SK-N-DZ (cell line): Measurements from ENCODE around the gene RENBP.

ENCODE experiments used
- DNase-seq: peaks from one replicate; pipeline ENCODE4 v3.0.0-alpha.2; 2015; ENCODE audit warnings: low spot score

The RENBP gene

DNA sequence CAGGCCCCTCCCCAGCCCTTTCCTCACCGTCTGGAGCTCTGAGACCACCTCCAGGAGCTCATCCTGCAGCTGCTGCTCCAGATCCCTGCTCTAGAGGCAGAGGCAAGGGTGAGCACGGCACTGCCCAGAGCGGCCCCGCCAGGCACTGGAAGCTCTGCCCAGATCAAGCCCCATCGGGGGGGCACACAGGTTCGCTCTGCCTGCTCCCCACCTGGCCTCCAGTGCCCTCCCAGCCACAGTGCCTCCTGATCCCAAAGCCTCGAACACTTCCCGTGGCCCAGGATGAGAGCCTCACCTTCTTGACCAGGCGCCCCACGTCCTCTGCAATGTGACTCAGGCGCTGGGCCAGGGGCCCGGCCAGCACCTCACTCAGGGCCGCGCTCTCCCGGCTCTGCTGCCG is 23.4 kb downstream of the RENBP start:
- DNase-seq = no peak

DNA sequence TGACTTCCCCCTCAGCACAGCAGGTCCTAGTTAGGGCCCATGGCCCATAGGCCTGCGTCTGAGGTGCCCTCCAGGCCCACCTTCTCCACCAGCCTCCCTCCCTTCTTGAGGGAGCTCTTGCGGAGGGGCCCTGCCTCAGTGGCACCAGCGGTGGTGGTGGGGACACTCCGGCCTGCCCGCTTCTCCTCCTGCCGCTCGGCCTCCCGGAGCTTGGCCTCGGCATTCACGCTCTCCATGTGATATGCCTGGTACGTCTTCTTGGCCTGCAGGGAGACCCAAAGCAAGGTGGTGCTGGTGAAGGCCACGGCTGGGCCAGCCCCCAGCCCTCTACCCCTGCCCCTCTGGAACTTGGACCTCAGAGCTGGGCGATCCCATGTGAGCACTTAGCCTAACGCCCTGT is 23.9 kb downstream of the RENBP start:
- DNase-seq = no peak

DNA sequence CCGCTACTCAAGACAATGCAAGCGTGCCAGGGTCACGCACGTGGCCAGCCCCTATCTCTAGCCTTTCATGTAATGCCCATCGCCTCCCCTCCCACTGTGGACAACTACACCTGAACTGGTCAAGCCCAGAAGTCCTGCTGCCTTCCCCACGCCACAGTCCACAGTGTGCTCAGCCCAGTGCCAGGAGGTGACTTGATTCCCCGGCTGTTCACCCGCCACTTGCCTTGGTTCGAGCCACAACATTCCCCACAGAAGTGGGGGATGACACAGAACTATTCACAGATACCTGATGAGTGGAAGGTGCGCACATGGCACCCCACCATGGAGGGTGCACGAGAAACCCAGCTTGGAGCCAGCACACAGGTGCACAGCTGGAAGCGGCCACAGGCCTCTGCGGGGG is 25.2 kb downstream of the RENBP start:
- no peak for DNase-seq

DNA sequence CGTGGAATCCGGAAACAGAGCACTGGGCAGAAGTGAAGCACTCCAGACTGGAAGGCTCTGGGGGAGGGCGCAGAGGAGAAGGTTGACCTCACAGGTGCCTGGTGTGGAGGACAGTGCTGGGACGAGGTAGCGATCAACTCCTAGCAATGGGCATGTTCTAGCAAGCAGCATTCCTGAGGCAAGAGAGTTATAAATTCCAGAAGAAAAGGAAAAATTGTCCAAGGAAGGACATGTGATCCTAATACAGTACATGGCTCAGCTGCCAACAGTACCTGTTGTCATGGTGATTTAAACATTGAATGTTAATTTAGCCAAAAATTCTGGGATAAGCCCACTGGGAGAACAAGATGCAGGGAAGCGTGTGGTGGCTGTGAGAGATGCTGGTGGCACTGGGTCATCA is 26.6 kb downstream of the RENBP start:
- DNase-seq = no peak

DNA sequence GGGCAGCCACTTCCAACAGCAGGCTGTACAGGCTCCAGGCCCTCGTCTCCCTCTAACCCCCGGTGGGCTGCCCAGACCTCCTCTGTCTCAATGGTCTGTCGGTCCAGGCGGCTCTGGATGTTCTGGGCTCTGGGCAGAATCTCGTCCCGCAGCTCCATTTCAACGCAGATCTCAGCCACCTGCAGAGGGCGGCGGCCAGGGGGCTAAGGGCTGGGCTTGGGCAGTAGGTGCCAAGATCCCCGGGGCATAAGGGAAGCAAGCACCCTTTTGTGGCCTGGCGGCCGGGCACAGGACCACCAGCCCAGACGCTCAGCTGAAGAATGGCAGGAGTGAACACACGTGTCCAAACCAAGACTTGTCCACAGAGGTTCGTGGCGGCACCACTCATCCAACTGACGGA is 30.7 kb downstream of the RENBP start:
- no peak for DNase-seq

DNA sequence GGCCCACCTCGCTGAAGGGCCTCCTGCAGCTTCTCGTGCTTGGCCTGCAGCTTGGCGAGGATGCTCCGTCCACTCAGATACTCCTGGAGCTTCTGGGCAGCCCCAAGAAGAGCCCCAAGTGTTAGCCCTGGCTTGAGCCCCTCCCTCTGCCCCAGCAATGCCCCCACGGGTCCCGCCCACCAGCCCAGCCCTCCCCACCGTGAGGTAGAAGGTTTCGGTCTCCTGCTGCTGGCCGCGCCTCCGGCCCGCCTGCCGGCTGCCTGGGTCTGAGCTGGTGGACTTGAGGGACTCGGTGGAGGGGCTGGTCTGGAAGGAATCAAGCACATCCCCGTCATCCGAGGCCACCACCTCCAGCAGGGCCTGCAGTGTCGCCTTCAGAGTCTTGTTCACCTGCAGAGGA is 31.2 kb downstream of the RENBP start:
- DNase-seq = no peak

DNA sequence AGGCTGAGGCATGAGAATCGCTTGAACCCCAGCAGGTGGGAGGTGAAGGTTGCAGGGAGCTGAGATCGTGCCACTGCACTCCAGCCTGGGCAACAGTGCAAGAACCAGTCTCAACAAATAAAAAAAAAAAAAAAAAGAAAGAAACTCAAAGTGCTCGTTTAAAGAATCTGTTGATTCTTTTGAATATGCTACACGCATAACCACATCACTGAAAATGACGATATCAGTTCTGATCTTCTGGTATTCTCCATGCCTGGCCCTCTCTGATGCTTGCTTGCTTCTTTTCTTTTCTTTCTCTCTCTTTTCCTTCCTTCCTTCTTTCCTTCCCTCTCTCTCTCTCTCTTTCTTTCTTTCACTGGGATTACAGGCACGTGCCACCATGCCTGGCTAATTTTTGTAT is 32.6 kb downstream of the RENBP start:
- DNase-seq = no peak

DNA sequence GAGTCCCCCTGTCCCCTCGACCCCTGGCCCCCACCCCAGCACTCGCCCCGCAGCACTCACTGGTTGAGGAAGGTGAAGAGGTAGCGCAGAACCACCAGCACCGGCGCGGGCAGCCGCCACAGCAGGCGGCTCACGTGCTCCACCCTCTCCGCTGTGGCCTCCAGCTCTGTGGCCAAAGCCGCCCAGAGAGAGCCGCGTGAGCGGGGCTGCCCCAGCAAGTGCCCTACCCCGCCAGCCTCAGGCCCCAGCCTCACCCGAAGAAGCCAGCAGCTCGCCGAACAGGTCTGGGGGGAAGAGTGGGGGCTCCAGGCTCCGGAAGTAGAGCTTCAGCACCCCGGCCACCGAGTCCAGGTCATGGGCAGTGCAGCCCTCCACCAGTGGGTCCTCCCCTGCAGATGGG is 34.0 kb downstream of the RENBP start:
- no peak for DNase-seq

DNA sequence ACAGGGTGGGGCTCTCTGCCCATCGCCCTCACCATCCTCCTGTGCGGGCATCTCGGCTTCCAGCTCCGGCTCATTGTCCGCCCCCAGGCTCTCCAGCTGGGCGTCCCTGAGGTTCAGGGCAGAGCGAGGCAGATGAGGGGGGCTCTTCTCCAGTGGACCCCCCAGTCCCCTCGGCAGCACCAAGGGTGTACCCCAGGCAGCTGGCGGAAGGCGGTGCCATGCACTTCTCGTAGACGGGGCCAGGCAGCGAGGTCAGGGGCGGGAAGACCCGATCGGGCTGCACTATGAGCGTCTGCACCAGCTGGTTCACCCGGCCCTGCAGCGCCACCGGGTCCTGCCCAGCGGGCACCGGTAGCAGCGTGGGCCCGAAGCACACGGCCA is 34.5 kb downstream of the RENBP start:
- DNase-seq = no peak

DNA sequence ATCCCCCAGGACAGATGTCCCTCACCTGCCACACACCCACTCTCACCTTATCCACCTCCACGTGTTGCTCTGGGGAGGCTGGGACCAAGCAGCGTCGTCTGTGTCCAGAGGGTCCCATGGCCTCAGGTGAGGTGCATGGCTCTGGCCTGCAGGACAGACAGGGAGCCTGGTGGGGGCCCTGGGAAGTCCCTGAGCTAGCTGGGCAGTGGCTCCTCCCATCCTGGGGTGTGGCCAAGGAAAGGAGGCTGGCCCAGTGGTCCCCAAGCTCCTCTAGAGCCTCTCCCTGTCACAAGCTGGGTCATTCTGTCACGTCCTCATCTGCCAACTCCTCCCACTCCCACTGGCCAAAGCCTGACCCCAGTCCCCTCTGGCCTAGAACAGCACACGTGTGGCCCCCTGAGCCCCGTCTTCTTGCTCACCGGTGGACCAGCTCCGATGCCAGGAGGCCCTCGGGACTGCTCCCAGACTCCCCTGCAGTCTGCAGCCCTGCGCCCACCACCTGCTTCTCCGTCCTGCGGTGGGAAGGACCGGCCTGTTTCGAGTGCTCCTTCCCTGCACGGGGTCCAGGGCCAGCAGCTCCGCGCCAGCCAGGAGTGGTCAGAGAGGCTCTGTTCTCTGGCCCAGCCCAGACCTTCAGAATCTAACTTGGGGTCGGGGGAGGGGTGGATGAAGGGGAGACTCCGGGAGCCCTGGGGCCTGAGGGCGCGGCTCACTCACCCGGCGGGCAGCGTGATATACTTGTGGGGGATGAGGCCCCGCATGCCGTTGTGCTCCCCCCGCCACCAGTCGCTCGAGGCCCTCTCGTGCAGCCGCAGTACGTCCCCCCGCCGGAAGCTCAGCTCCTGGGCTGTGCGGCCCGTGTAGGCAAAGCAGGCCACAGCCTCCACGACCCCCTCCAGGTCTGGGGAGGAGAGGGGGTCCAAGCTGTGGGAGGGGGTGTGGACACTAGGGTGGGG is 35.1 kb downstream of the RENBP start:
- peak; percentile 76 for DNase-seq

DNA sequence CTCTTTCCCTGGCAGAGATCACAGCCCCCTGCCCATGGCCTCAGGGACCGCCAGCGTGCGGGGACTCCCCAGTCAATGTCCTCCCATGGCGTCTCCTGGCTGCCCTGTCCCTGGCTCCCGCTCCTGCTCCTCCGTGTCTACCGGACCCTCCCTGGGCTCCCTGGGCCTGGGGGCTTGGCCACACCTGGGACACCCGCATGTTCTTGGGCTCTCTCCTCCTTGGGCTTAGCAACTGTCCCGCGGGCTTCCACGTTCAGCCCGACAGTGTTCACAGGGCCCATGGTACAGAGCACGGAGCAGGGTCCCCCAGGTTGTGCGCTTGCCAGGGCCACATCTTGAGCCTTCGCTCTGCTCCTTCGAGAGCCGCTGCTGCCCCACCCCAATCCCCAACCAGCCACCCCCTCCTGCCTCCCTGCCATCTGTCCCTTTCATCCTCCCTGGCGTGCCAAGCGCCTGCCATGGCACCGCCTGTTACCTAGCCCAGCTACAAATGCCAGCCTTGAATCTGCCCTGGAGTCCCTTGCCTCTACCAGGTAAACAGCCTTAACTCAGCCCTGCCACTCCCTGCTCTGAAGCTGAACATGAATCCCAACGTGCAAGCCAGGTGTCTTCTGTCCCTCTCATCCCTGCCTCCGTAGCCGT is 36.1 kb downstream of the RENBP start:
- DNase-seq = no peak

DNA sequence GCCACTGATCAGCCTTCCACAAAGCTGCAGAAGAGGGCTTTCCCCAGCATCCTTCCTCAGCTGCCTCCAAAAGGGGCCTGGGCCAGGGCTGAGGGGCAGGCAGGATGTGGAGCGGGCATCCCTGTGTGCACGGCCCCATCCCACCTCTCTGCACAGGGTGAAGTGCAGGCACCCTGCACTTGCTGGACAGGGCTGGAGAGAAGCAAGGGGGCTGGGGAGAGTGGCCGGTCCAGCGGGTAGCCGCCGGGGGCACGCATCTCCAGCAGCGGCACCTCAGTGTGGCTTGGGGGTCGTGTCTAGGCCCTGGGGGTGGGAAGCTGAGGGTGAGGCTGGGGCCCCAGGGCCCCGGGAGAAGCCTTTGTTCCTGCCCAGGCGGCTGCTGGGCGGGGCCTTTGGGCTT is 37.0 kb downstream of the RENBP start:
- no peak for DNase-seq

DNA sequence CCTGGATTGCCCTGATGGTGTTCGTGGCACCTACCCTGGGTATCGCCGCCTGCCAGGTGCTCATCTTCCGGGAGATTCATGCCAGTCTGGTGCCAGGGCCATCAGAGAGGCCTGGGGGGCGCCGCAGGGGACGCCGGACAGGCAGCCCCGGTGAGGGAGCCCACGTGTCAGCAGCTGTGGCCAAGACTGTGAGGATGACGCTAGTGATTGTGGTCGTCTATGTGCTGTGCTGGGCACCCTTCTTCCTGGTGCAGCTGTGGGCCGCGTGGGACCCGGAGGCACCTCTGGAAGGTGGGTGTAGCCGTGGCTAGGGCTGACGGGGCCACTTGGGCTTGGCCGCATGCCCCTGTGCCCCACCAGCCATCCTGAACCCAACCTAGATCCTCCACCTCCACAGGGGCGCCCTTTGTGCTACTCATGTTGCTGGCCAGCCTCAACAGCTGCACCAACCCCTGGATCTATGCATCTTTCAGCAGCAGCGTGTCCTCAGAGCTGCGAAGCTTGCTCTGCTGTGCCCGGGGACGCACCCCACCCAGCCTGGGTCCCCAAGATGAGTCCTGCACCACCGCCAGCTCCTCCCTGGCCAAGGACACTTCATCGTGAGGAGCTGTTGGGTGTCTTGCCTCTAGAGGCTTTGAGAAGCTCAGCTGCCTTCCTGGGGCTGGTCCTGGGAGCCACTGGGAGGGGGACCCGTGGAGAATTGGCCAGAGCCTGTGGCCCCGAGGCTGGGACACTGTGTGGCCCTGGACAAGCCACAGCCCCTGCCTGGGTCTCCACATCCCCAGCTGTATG is 38.1 kb downstream of the RENBP start:
- no peak for DNase-seq

DNA sequence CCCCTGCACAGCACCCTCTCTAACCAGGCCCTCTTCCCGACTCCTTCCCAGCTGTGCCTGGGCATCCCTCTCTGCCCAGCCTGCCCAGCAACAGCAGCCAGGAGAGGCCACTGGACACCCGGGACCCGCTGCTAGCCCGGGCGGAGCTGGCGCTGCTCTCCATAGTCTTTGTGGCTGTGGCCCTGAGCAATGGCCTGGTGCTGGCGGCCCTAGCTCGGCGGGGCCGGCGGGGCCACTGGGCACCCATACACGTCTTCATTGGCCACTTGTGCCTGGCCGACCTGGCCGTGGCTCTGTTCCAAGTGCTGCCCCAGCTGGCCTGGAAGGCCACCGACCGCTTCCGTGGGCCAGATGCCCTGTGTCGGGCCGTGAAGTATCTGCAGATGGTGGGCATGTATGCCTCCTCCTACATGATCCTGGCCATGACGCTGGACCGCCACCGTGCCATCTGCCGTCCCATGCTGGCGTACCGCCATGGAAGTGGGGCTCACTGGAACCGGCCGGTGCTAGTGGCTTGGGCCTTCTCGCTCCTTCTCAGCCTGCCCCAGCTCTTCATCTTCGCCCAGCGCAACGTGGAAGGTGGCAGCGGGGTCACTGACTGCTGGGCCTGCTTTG is 38.9 kb downstream of the RENBP start:
- DNase-seq = no peak

DNA sequence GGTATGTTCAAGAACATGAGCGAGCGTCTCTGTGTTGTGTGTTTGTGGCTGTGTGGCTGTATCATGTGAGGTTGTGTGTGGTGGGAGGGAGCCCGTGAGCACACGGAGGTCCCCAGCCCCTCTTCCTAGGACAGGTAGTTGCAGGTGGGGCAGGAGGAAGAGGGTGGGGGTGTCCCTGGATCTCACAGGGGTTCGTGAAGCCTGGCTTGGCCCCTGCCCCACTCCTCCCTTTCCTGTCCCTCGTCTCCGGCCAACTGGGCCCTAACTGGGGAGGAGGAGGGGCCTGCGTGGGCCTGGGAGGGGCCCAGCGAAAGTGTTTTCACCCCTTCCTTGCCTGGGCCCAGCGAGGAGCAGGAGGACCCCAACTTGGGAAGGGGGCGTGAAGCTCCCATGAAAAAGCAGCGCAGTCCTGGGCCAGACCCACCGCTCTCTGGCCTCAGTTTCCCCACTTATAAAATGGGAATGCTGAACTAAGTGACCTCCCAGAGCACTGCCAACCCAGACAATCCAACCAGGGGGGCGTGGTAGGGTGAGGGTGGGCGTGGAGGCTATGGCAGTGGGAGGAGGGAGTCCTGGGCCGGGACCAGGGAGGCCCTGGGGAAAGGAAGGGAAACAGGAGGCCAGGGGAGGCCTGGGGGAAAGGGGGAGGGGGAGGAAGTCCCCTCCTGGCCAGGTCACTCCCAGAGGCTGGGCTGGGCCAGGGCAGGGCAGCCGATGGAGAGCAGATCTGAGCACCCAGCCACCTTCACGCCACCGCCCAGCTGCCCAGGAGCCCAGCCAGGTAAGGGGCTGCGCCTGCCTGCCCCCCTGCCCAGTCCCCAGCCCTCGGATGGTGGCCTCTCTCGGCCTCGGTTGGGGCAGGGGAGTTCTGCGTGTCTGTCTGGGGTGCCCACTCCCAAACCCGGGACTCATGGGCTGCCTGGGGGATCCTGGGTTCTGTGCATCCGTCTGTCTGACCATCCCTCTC is 40.2 kb downstream of the RENBP start, which contains the start of gene AVPR2:
Gene AVPR2, plus strand, starts transcription at position 683 of the 967 bp plus-strand sequence. CDS start 473 bp downstream, outside the sequence.
- DNase-seq = peak; percentile 10

DNA sequence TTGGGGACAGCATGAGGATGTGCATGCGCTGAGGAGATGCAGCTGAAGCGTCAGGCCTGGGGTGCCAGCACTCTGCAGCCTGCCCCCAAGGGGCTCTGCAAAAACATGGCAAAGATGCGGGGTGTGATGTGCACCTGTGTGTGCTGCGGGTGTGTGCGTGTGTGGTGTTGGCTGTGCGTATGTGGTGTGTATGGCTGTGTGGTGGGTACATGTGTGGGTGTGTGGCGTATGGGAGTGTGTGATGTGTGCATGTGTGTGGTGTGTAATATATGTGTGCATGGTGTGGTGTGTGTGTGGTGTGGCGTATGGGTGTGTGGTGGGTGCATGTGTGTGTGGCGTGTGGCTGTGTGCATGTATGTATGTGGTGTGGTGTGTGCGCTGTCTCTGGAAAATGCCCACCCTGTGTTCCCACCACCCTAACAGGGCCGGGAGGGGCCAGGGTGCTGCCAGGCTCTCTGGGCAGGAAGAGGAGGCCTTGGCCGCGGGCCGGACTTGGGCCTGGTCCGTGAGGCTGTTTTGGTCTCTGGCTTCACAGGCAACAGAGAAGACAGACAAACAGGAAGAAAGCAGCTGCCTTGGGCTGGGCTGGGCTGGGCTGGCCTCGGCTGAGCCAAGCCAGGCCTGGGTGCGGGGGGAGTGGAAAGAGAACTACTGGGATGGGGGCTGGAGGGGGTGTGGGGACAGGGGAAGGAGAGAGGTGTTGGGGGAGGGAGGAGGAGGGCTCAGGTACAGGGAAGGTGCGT is 41.0 kb downstream of the RENBP start:
- DNase-seq = no peak

DNA sequence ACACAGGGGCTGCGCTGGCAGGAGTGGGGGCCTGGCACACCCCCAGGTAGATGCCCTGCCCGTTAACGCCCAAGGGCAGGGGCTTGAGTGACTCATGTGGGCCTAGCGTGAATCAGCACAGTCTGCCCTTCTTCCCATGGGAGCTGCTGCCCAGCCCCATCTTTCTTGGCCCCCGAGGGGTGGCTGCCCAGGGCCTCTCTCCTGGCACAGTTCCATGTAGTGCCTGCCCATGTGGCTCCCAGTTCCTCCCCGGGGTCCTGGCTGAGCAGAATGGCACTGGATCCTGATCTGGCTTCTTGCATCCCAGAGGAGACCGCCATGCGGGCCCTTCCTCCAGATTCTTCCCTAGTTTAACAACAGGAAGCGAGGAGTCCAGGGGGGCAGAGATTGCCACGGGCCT is 42.1 kb downstream of the RENBP start:
- no peak for DNase-seq

DNA sequence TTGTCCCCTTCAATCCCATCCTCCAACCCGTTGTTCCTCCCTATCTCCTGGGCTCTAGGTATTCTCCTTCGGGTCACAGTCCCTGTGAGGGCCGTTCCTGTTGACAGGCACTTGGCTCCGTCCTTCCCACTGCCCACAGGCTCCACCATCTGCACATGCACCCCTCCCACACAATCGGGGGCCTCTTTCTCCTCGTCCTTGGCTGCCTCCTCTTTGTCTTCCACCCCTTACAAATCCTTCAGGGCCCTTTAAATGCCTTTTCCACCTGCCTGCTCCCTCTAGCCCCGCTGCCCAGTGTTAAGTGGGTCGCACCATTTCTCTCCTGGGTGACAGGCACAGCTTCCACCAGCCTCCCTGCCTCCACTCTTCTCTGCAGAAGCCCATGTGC is 42.7 kb downstream of the RENBP start:
- DNase-seq = no peak

DNA sequence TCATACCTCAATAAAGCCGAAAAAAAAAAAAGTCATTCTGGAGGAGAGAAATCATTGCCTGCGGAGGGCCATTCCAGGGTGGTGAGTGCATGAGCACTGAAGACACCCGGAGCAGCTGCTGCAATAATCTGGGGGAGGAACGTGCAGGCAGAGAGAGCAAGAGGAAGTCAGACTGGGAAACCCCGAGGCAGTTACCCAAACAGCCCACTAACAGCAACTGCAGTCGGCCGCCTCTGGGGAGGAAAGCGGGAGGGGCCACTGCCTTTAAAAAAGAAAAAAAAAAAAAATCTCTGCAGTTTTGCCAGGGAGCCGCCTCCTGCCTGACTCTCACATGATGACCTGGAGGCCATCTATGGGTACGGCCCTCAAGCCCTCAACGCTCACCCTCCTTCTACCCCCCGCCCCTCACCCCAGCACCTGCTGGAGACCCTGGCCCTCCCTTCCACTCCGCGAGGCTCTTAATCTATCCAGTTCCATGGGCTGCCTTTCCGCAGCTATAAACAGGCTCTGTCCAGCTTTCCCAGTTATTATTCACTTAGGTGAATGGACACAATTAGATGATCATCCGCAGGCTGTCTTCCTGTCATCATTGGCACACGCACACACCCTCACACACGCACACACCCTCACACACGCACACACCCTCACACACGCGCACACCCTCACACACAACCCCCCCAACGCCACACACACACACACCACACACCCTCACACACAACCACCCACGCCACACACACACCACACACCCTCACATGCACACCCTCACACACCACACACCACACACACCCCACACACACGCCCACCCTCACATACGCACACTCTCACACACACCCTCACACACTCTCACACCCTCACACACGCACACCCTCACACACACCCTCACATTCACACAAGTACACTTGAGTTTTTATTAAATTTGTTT is 43.4 kb downstream of the RENBP start:
- peak; percentile 58 for DNase-seq
